SU-DHL-6 (cell line): ENCODE measurements around the gene PNPLA7.

Experiments
- H2AFZ ChIP-seq: fragments of 200-600 bp; sonication (generic); 2 replicates; pipeline ENCODE4 v1.6.1; 2014; ENCODE audit warnings: low read depth, mild to moderate bottlenecking, moderate library complexity, mixed read lengths, antibody characterized with exemption, low read length; ENCODE audit not compliant: severe bottlenecking
- H3F3A ChIP-seq: fragments of 200-600 bp; shearing (Covaris generic); 2 replicates; pipeline ENCODE4 v1.6.0; 2016; ENCODE audit warnings: antibody characterized with exemption, mild to moderate bottlenecking; ENCODE audit not compliant: insufficient read depth
- H3K27ac ChIP-seq: fragments of 200-600 bp; sonication (generic); 2 replicates; pipeline ENCODE4 v1.5.1; 2016; ENCODE audit warnings: low read depth, mild to moderate bottlenecking, low read length, moderate library complexity, mixed read lengths
- H3K27me3 ChIP-seq: fragments of 200-600 bp; sonication (generic), shearing (Covaris generic); 2 replicates; pipeline ENCODE4 v1.6.0; 2014; ENCODE audit warnings: mild to moderate bottlenecking, low read length
- H3K36me3 ChIP-seq: fragments of 200-600 bp; sonication (generic); 2 replicates; pipeline ENCODE4 v1.6.1; 2014; ENCODE audit warnings: mild to moderate bottlenecking, low read length, mixed read lengths
- H3K4me2 ChIP-seq: fragments of 300-600, 200-600 bp; shearing (Covaris generic), sonication (generic); 2 replicates; pipeline ENCODE4 v1.6.0; 2014; ENCODE audit warnings: low read length, low read depth, mild to moderate bottlenecking; ENCODE audit not compliant: poor library complexity, severe bottlenecking
- H3K4me3 ChIP-seq: fragments of 200-600 bp; sonication (generic); 2 replicates; pipeline ENCODE4 v1.5.1; 2014; ENCODE audit warnings: antibody characterized with exemption, low read length, mild to moderate bottlenecking, mixed read lengths; ENCODE audit not compliant: insufficient read depth, poor library complexity, severe bottlenecking
- H3K79me2 ChIP-seq: fragments of 200-600 bp; sonication (generic); 2 replicates; pipeline ENCODE4 v1.6.1; 2014; ENCODE audit warnings: mild to moderate bottlenecking, low read length, moderate library complexity; ENCODE audit not compliant: insufficient read depth
- H3K9ac ChIP-seq: fragments of 200-600 bp; sonication (generic); 2 replicates; pipeline ENCODE4 v1.7.0; 2014; ENCODE audit warnings: mild to moderate bottlenecking, low read length
- H3K9me2 ChIP-seq: fragments of 200-600 bp; sonication (generic); replicated peaks from 2 replicates; pipeline ENCODE4 v1.6.1; 2014; ENCODE audit warnings: low read length; ENCODE audit not compliant: insufficient read depth
- H3K9me3 ChIP-seq: fragments of 200-600 bp; sonication (generic); 2 replicates; pipeline ENCODE4 v1.6.1; 2014; ENCODE audit warnings: low read length, mixed read lengths; ENCODE audit not compliant: insufficient read depth
- H4K20me1 ChIP-seq: fragments of 200-600 bp; sonication (generic); 2 replicates; pipeline ENCODE4 v1.6.1; 2014; ENCODE audit warnings: low read depth, mild to moderate bottlenecking, antibody characterized with exemption, low read length, moderate library complexity, mixed read lengths
- CTCF ChIP-seq: fragments of 200-600 bp; sonication (generic); IDR thresholded peaks from one replicate; pipeline ENCODE4 v1.5.1; 2017; ENCODE audit warnings: antibody characterized with exemption, mild to moderate bottlenecking, low read length, moderate library complexity; ENCODE audit not compliant: insufficient read depth, poor library complexity, severe bottlenecking
- EZH2phosphoT487 ChIP-seq: fragments of 200-600 bp; sonication (generic), shearing (Covaris generic); conservative IDR thresholded peaks from 2 replicates; pipeline ENCODE4 v1.6.1; 2018; ENCODE audit warnings: mild to moderate bottlenecking, antibody characterized with exemption, low read length, moderate library complexity, mixed read lengths

PNPLA7 gene

GRCh38 chr9:137524161-137524980 lies 25.8 kb downstream of the PNPLA7 start:
- no peaks in the 10 kb centered on the region for H3K36me3 ChIP-seq
- TF ChIP-seq EZH2phosphoT487 (no peak), CTCF (no peak)
- no peaks in the 10 kb centered on the region for H3K9me2 ChIP-seq
- H3K79me2 ChIP-seq: no peaks in the 10 kb centered on the region
- no peak overlapping the region for H2AFZ ChIP-seq
- H3K27ac ChIP-seq: no peak overlapping the region
- no peaks in the 10 kb centered on the region for H3F3A ChIP-seq
- H3K4me2 ChIP-seq: no peak overlapping the region
- no peak overlapping the region for H3K4me3 ChIP-seq
- no peaks in the 10 kb centered on the region for H4K20me1 ChIP-seq
- H3K9me3 ChIP-seq: no peaks in the 10 kb centered on the region
- H3K27me3 ChIP-seq: no peaks in the 10 kb centered on the region
- H3K9ac ChIP-seq: no peak overlapping the region

- no peak overlapping the region for H2AFZ ChIP-seq
- no peaks in the 10 kb centered on the region for H4K20me1 ChIP-seq
- H3K9me3 ChIP-seq: no peaks in the 10 kb centered on the region
- H3K27ac ChIP-seq: no peak overlapping the region
- H3K27me3 ChIP-seq: no peaks in the 10 kb centered on the region
- no peak overlapping the region for H3K9ac ChIP-seq
- H3F3A ChIP-seq: no peaks in the 10 kb centered on the region
- H3K36me3 ChIP-seq: no peaks in the 10 kb centered on the region
- TF ChIP-seq CTCF (no peak), EZH2phosphoT487 (no peak)
- H3K9me2 ChIP-seq: no peaks in the 10 kb centered on the region
- H3K79me2 ChIP-seq: no peaks in the 10 kb centered on the region
- no peak overlapping the region for H3K4me3 ChIP-seq
- H3K4me2 ChIP-seq: no peak overlapping the region
These were observed 27.3 kb downstream of the PNPLA7 start for GRCh38 chr9:137522746-137523455.

GRCh38 chr9:137521405-137521985 lies 28.7 kb downstream of the PNPLA7 start:
- Histone ChIP-seq H3F3A (no peaks in the 10 kb centered on the region), H3K79me2 (no peaks in the 10 kb centered on the region), H3K9ac (no peak overlapping the region), H3K9me3 (no peaks in the 10 kb centered on the region), H3K9me2 (no peaks in the 10 kb centered on the region), H2AFZ (no peak overlapping the region), H3K36me3 (no peaks in the 10 kb centered on the region), H3K4me2 (no peak overlapping the region), H3K4me3 (no peak overlapping the region), H3K27me3 (no peaks in the 10 kb centered on the region), H3K27ac (no peak overlapping the region), H4K20me1 (no peaks in the 10 kb centered on the region)
- TF ChIP-seq EZH2phosphoT487 (no peak), CTCF (no peak)
